HepG2 (cell line): Measurements from ENCODE around the gene VAC14. TPM values are rescaled to one million over a fixed set of nuclear protein-coding genes. Genes with fewer than 3 reads are reported as not detected.

Experiments used
- ATAC-seq: fragments of 200-7000 bp; cut with Tn5 transposase; 3 replicates; pipeline ENCODE4 v1.9.1; 2020; ENCODE audit warnings: mild to moderate bottlenecking, moderate library complexity
- BruUV-seq: library from RNA; stranded (reverse); fragments of 400-500 nt; replicated peaks from 2 replicates; lab custom pipeline; 2021; lab: Mats Ljungman, UMichigan
- CTCF ChIA-PET: fragments of 300-600 bp; formaldehyde crosslinking; extraction: SDS; loops from one replicate; lab custom pipeline; 2021; ENCODE audit warnings: low total read pairs, inconsistent platforms, low intra/inter-chr PET ratio; lab: Yijun Ruan, JAX
- POLR2A ChIA-PET: fragments of 350-600 bp; sonication (Branson Sonifier 250); formaldehyde crosslinking; loops from one replicate; lab custom pipeline; 2020; ENCODE audit warnings: antibody characterized with exemption, inconsistent platforms; lab: Yijun Ruan, JAX
- DNase-seq: peaks from one replicate; pipeline ENCODE4 v3.0.0-alpha.2; 2015; ENCODE audit warnings: low spot score
- FAIRE-seq: peaks from 3 replicates; lab custom pipeline; 2011; peaks lifted over from hg19 to GRCh38; lab: Jason Lieb, UNC
- H2AFZ ChIP-seq: one replicate; pipeline ENCODE4 v1.6.1; 2011; ENCODE audit warnings: low read length, inconsistent platforms
- H3K27ac ChIP-seq: fragments of 300-600 bp; 3 replicates; pipeline ENCODE4 v1.8.0; 2011; ENCODE audit warnings: mixed run types, mild to moderate bottlenecking, mixed read lengths, low read length, inconsistent platforms; ENCODE audit not compliant: insufficient read depth; ENCODE audit errors: extremely low read length
- H3K27me3 ChIP-seq, 2 experiments: fragments of 200-600 bp in 1 of 2; 2 replicates in 1 of 2; 3 replicates in 1 of 2; pipeline versions ENCODE4 v1.6.0 to v1.8.0; 2011; ENCODE audit warnings: low read length in 2 of 2, mild to moderate bottlenecking in 2 of 2, moderate library complexity in 2 of 2, inconsistent platforms in 1 of 2; ENCODE audit not compliant: insufficient read depth in 2 of 2, control insufficient read depth in 1 of 2
- H3K36me3 ChIP-seq, 2 experiments: fragments of 200-600 bp in 1 of 2; replicated peaks in 1 of 2; 2 replicates in 1 of 2; 3 replicates in 1 of 2; pipeline versions ENCODE4 v1.5.1 to v1.8.0; 2011; ENCODE audit warnings: low read length in 2 of 2, inconsistent platforms in 1 of 2; ENCODE audit not compliant: insufficient read depth in 2 of 2, control insufficient read depth in 1 of 2
- H3K4me1 ChIP-seq: 2 replicates; pipeline ENCODE4 v1.5.1; 2012; ENCODE audit warnings: low read length, inconsistent platforms; ENCODE audit not compliant: insufficient read depth
- H3K4me2 ChIP-seq: 2 replicates; pipeline ENCODE4 v1.6.0; 2011; ENCODE audit warnings: low read depth, low read length, inconsistent platforms
- H3K4me3 ChIP-seq, 3 experiments: fragments of 200-600 bp in 1 of 3; sonication (generic), shearing (Covaris generic) in 1 of 3; replicated peaks in 1 of 3; 2 replicates each; pipeline ENCODE4 v1.5.1; 2011 to 2016; ENCODE audit warnings: low read length in 3 of 3, inconsistent platforms in 2 of 3, low read depth in 2 of 3, mild to moderate bottlenecking in 2 of 3, control low read depth in 1 of 3, mixed read lengths in 1 of 3; ENCODE audit not compliant: insufficient read depth in 1 of 3
- H3K79me2 ChIP-seq: one replicate; pipeline ENCODE4 v1.6.1; 2011; ENCODE audit warnings: low read length, inconsistent platforms; ENCODE audit not compliant: insufficient read depth
- H3K9ac ChIP-seq: 2 replicates; pipeline ENCODE4 v1.6.0; 2011; ENCODE audit warnings: mild to moderate bottlenecking, low read depth, low read length, inconsistent platforms; ENCODE audit not compliant: insufficient read depth
- H3K9me3 ChIP-seq: 2 replicates; pipeline ENCODE4 v1.5.1; 2012; ENCODE audit warnings: mild to moderate bottlenecking, low read length
- H4K20me1 ChIP-seq: 2 replicates; pipeline ENCODE4 v1.6.0; 2011; ENCODE audit warnings: inconsistent platforms, mild to moderate bottlenecking, low read length, moderate library complexity; ENCODE audit not compliant: insufficient read depth
- MAFF ChIP-seq: IDR thresholded peaks from 2 replicates; pipeline ENCODE4 v1.6.1; 2011; ENCODE audit warnings: low read depth, low read length, improper control_type of control experiment
- POLR2AphosphoS5 ChIP-seq: IDR thresholded peaks from 2 replicates; pipeline ENCODE4 v1.6.1; 2012; ENCODE audit warnings: low read depth, low read length
- ZNF10 ChIP-seq: sonication (generic); formaldehyde crosslinking; IDR thresholded peaks from 2 replicates; pipeline ENCODE4 v1.4.0; 2020; ENCODE audit warnings: mild to moderate bottlenecking, low read depth, missing genetic modification reagents, borderline replicate concordance
- ZNF329 ChIP-seq: sonication (generic); formaldehyde crosslinking; IDR thresholded peaks from 2 replicates; pipeline ENCODE4 v1.9.0; 2021; ENCODE audit warnings: low read depth, mild to moderate bottlenecking, missing genetic modification reagents
- WGBS: methylation state at CpG from one replicate; pipeline ENCODE4 v1.1.6; 2017; ENCODE audit warnings: low lambda C conversion rate; 5-methylcytosine and 5-hydroxymethylcytosine counted together
- in situ Hi-C: cut with HindIII; loops from 2 replicates; pipeline ENCODE4 v1.10.0; 2017; ENCODE audit warnings: low pct_unique_long_range_greater_than_20kb; ENCODE audit not compliant: extremely low pct_ligation_motif_present
- intact Hi-C: fragments of 100-400 bp; cut with micrococcal nuclease; formaldehyde crosslinking; loops from one replicate; pipeline ENCODE4 v1.10.0; 2022; ENCODE audit not compliant: unreplicated experiment
- polyA plus RNA-seq, 8 experiments: library from polyadenylated mRNA; depleted of rRNA in 3 of 8; stranded (reverse) in 7 of 8; unstranded in 1 of 8; fragments of >200 nt; fragmentation: Illumina TruSeq in 4 of 8; extraction: Trizol in 4 of 8; gene quantifications; 2 replicates each; pipeline versions ENCODE4 v1.2.1 to v1.2.3, GENCODE V29; 2011 to 2016; ENCODE audit warnings: low read depth in 4 of 8, missing spikeins in 1 of 8, mixed read lengths in 1 of 8; ENCODE audit not compliant: insufficient read depth in 1 of 8
- total RNA-seq, 5 experiments: library from RNA; depleted of rRNA; stranded (reverse); fragments of >200 nt; fragmentation: Illumina TruSeq; extraction: Trizol; gene quantifications; 2 replicates each; pipeline ENCODE4 v1.2.3, GENCODE V29; 2016; ENCODE audit warnings: low read depth in 1 of 5
- TF ChIP-seq, protein P1 (sequence below): IDR thresholded peaks from 2 replicates; pipeline ENCODE4 v1.6.1; 2018; ENCODE audit warnings: missing genetic modification reagents, mild to moderate bottlenecking, missing compliant biosample characterization
- TF ChIP-seq, protein P2 (sequence below): sonication (generic); formaldehyde crosslinking; IDR thresholded peaks from 2 replicates; pipeline ENCODE4 v1.5.0; 2020; ENCODE audit warnings: mild to moderate bottlenecking, missing genetic modification reagents, borderline replicate concordance

VAC14 gene
- total and polyA plus RNA-seq, 2 of the 13 experiments (the other 11 are each of a cell fraction or from before 2014, with no cell fraction given) = 23.5 to 24.6 TPM

DNA sequence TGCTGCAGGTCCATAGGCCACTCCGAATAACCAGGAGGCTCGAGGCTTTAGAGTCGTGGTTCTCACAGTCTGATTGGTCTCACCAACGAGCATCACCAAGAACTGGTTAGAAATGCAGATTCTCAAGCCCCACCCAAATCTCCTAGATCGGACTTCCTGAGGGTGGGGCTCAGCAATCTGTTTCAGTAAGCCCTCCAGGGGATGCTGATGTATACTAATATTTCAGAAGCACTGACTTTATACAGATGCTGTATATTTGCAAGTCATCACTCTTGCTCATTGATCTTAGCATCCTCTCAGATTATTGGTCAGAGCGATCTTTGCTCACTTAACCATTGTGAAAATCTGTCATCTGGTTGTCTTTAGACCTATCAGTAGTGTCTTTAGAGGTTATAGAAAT, 4.4 kb upstream of the VAC14 start:
- Histone ChIP-seq H3K27me3 (peaks cover 2 to 20% of the 10 kb centered on the region in 2 experiments; a peak in 4 of 5 replicates), H3K27ac (no peak overlapping the region), H3K4me3 (no peak overlapping the region), H2AFZ (no peak overlapping the region), H3K9ac (no peak overlapping the region), H3K79me2 (peaks cover 4% of the 10 kb centered on the region), H3K9me3 (peaks cover 11% of the 10 kb centered on the region), H3K4me2 (no peak overlapping the region), H4K20me1 (0 out of 2 replicates have a peak, but pooled peaks cover 3% of the 10 kb centered on the region), H3K36me3 (no peaks in the 10 kb centered on the region), H3K4me1 (peaks cover 8% of the 10 kb centered on the region)
- in situ Hi-C loops = no loop called here
- ATAC-seq (no peak), DNase-seq (no peak), FAIRE-seq (no peak)
- ChIA-PET POLR2A (no interaction called here), CTCF (no interaction called here)
- BruUV-seq = no TSS peak
- intact Hi-C loops = no loop called here
- no peak for TF ChIP-seq POLR2AphosphoS5
- TF ChIP-seq ZNF329 = no peak
- no peak for TF ChIP-seq ZNF10 (CRISPR knock-in tag)
- TF ChIP-seq, protein P1, sequence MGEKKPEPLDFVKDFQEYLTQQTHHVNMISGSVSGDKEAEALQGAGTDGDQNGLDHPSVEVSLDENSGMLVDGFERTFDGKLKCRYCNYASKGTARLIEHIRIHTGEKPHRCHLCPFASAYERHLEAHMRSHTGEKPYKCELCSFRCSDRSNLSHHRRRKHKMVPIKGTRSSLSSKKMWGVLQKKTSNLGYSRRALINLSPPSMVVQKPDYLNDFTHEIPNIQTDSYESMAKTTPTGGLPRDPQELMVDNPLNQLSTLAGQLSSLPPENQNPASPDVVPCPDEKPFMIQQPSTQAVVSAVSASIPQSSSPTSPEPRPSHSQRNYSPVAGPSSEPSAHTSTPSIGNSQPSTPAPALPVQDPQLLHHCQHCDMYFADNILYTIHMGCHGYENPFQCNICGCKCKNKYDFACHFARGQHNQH = no peak
- TF ChIP-seq, protein P2, sequence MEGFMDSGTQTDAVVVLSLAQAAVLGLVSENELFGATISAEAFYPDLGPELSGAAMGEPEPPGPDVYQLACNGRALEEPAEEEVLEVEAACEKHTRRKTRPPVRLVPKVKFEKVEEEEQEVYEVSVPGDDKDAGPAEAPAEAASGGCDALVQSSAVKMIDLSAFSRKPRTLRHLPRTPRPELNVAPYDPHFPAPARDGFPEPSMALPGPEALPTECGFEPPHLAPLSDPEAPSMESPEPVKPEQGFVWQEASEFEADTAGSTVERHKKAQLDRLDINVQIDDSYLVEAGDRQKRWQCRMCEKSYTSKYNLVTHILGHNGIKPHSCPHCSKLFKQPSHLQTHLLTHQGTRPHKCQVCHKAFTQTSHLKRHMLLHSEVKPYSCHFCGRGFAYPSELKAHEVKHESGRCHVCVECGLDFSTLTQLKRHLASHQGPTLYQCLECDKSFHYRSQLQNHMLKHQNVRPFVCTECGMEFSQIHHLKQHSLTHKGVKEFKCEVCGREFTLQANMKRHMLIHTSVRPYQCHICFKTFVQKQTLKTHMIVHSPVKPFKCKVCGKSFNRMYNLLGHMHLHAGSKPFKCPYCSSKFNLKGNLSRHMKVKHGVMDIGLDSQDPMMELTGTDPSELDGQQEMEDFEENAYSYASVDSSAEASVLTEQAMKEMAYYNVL (CRISPR knock-in tag) = no peak
- 0 out of 2 replicates have a peak, but pooled peaks have one; percentile 20 for TF ChIP-seq MAFF
- WGBS = 22% methylated on average over 4 of the region's 6 CpGs
